Liver (tissue), 9 donors: ENCODE measurements around the gene KCNJ14. TPM values are rescaled to one million over a fixed set of nuclear protein-coding genes. Genes with fewer than 3 reads are reported as not detected.

Experiments
- DNase-seq: peaks from one replicate; pipeline ENCODE4 v3.0.0-alpha.2; 2017; ENCODE audit warnings: low spot score
- H3K27ac ChIP-seq, 2 donors: one replicate each; pipeline ENCODE4 v1.7.0; 2013; ENCODE audit warnings: inconsistent platforms in 2 of 2, low read length in 2 of 2, control low read depth in 1 of 2, low read depth in 1 of 2, mild to moderate bottlenecking in 1 of 2
- H3K27me3 ChIP-seq, 4 donors: one replicate each; pipeline versions ENCODE4 v1.6.1 to v1.7.0; 2013; ENCODE audit warnings: low read length in 3 of 4, inconsistent platforms in 1 of 4, mild to moderate bottlenecking in 1 of 4, moderate library complexity in 1 of 4; ENCODE audit not compliant: control insufficient read depth in 4 of 4, insufficient read depth in 4 of 4
- H3K36me3 ChIP-seq, 4 donors: one replicate each; pipeline versions ENCODE4 v1.6.1 to v1.7.0; 2013; ENCODE audit warnings: low read length in 3 of 4, mild to moderate bottlenecking in 3 of 4, low read depth in 1 of 4, moderate library complexity in 1 of 4; ENCODE audit not compliant: control insufficient read depth in 4 of 4, insufficient read depth in 3 of 4
- H3K4me1 ChIP-seq, 4 donors: one replicate each; pipeline versions ENCODE4 v1.6.1 to v1.7.0; 2013; ENCODE audit warnings: low read length in 3 of 4, mild to moderate bottlenecking in 3 of 4, moderate library complexity in 1 of 4; ENCODE audit not compliant: control insufficient read depth in 4 of 4, insufficient read depth in 4 of 4
- H3K4me3 ChIP-seq, 3 donors: one replicate each; pipeline versions ENCODE4 v1.6.1 to v1.7.0; 2013; ENCODE audit warnings: low read length in 3 of 3, control low read depth in 1 of 3, low read depth in 1 of 3, mild to moderate bottlenecking in 1 of 3
- H3K9ac ChIP-seq, 2 donors: one replicate each; pipeline ENCODE4 v1.7.0; 2013; ENCODE audit warnings: low read length in 2 of 2, mild to moderate bottlenecking in 2 of 2, moderate library complexity in 2 of 2, control low read depth in 1 of 2, low read depth in 1 of 2
- H3K9me3 ChIP-seq, 4 donors: one replicate each; pipeline versions ENCODE4 v1.6.1 to v1.7.0; 2013; ENCODE audit warnings: low read length in 3 of 4; ENCODE audit not compliant: control insufficient read depth in 4 of 4
- EGR1 ChIP-seq, 2 donors: IDR thresholded peaks; 2 replicates each; pipeline ENCODE4 v1.6.1; 2016 to 2018; ENCODE audit warnings: antibody characterized with exemption in 2 of 2, low read depth in 2 of 2
- FOXA1 ChIP-seq: IDR thresholded peaks from 2 replicates; pipeline ENCODE4 v1.6.1; 2016; ENCODE audit warnings: antibody characterized with exemption
- FOXA2 ChIP-seq: IDR thresholded peaks from 2 replicates; pipeline ENCODE4 v1.6.1; 2016; ENCODE audit warnings: antibody characterized with exemption
- GABPA ChIP-seq, 2 donors: IDR thresholded peaks in 1 of 2; conservative IDR thresholded peaks in 1 of 2; 2 replicates each; pipeline ENCODE4 v1.6.1; 2016; ENCODE audit warnings: antibody characterized with exemption in 2 of 2, mild to moderate bottlenecking in 1 of 2, moderate library complexity in 1 of 2
- HNF4A ChIP-seq, 2 donors: conservative IDR thresholded peaks; 2 replicates each; pipeline ENCODE4 v1.6.1; 2016; ENCODE audit warnings: antibody characterized with exemption in 2 of 2, mild to moderate bottlenecking in 2 of 2
- HNF4G ChIP-seq: IDR thresholded peaks from 2 replicates; pipeline ENCODE4 v1.6.1; 2016; ENCODE audit warnings: antibody characterized with exemption
- JUND ChIP-seq, 2 donors: IDR thresholded peaks; 2 replicates each; pipeline ENCODE4 v1.6.1; 2016; ENCODE audit warnings: antibody characterized with exemption in 2 of 2
- MAX ChIP-seq: IDR thresholded peaks from 2 replicates; pipeline ENCODE4 v1.6.1; 2016; ENCODE audit warnings: antibody characterized with exemption
- NR2F2 ChIP-seq: IDR thresholded peaks from 2 replicates; pipeline ENCODE4 v1.6.1; 2016; ENCODE audit warnings: antibody characterized with exemption
- RAD21 ChIP-seq, 2 donors: IDR thresholded peaks; 2 replicates each; pipeline ENCODE4 v1.6.1; 2016; ENCODE audit warnings: antibody characterized with exemption in 2 of 2, mild to moderate bottlenecking in 2 of 2
- REST ChIP-seq: IDR thresholded peaks from 2 replicates; pipeline ENCODE4 v1.6.1; 2016; ENCODE audit warnings: antibody characterized with exemption, mild to moderate bottlenecking
- RXRA ChIP-seq, 2 donors: IDR thresholded peaks; 2 replicates each; pipeline ENCODE4 v1.6.1; 2017 to 2018; ENCODE audit warnings: antibody characterized with exemption in 2 of 2, mild to moderate bottlenecking in 1 of 2
- SP1 ChIP-seq: IDR thresholded peaks from 2 replicates; pipeline ENCODE4 v1.6.1; 2018; ENCODE audit warnings: antibody characterized with exemption, mild to moderate bottlenecking
- TAF1 ChIP-seq: conservative IDR thresholded peaks from 2 replicates; pipeline ENCODE4 v1.6.1; 2016; ENCODE audit warnings: antibody characterized with exemption, mild to moderate bottlenecking
- YY1 ChIP-seq: IDR thresholded peaks from 2 replicates; pipeline ENCODE4 v1.6.1; 2016; ENCODE audit warnings: antibody characterized with exemption, mild to moderate bottlenecking
- ZBTB33 ChIP-seq: IDR thresholded peaks from 2 replicates; pipeline ENCODE4 v1.6.1; 2016; ENCODE audit warnings: antibody characterized with exemption
- WGBS: extraction: QIAGEN DNeasy Blood & Tissue Kit; methylation state at CpG from one replicate; pipeline ENCODE4 v1.1.7; 2013; 5-methylcytosine and 5-hydroxymethylcytosine counted together
- polyA plus RNA-seq, 2 donors: library from polyadenylated mRNA; stranded (reverse) in 1 of 2; unstranded in 1 of 2; fragments of 200-250 nt in 1 of 2; fragments of >200 nt in 1 of 2; fragmentation: Nextera tagmentation in 1 of 2; extraction: Ambion mirVana in 1 of 2; gene quantifications; one replicate each; pipeline versions ENCODE4 v1.2.1 to v1.2.3, GENCODE V29; 2013 to 2015
- total RNA-seq, 2 donors: library from RNA; depleted of rRNA; stranded (reverse); fragments of >200 nt; gene quantifications; one replicate each; pipeline ENCODE4 v1.2.3, GENCODE V29; 2014
- TF ChIP-seq, protein P1 (sequence below): IDR thresholded peaks from 2 replicates; pipeline ENCODE4 v1.6.1; 2016; ENCODE audit warnings: antibody characterized with exemption
- TF ChIP-seq, protein P2 (sequence below): fragments of 150-350 bp; IDR thresholded peaks from 2 replicates; pipeline ENCODE4 v1.5.1; 2017; ENCODE audit warnings: improper control_type of control experiment, low read depth, low read length; ENCODE audit not compliant: missing input control
- donor health status: healthy.
- donor health status: healthy.
- donor health status: healthy.
- donor health status: healthy.
- donor health status: healthy.

The KCNJ14 gene
- total and polyA plus RNA-seq, 4 donors = 0.06 to 0.92 (median 0.17) TPM

- Histone ChIP-seq H3K36me3 (peaks cover 18 to 52% (median 23%) of the 10 kb centered on the region in 4 donors), H3K27me3 (no peaks in the 10 kb centered on the region), H3K9me3 (no peaks in the 10 kb centered on the region), H3K4me1 (peaks cover 4 to 24% (median 15%) of the 10 kb centered on the region in 4 donors), H3K4me3 (no peak overlapping the region), H3K27ac (no peak overlapping the region), H3K9ac (no peak overlapping the region)
- WGBS = 94% methylated on average over 16 of the region's 16 CpGs
- TF ChIP-seq NR2F2 (no peak), JUND (IDR thresholded peaks at IDR 0.05) (no peak), YY1 (no peak), TAF1 (no peak), HNF4A (conservative IDR thresholded peaks at IDR 0.05) (no peak), REST (no peak), RXRA (IDR thresholded peaks at IDR 0.05) (no peak)
- TF ChIP-seq, protein P1, sequence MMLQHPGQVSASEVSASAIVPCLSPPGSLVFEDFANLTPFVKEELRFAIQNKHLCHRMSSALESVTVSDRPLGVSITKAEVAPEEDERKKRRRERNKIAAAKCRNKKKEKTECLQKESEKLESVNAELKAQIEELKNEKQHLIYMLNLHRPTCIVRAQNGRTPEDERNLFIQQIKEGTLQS = no peak
- DNase-seq = no peak
Observed at GRCh38 chr19:48474084-48474592, 18.8 kb downstream of the KCNJ14 start.

- no peaks in the 10 kb centered on the region for H3K9me3 ChIP-seq
- H3K27ac ChIP-seq = no peak overlapping the region
- no peak overlapping the region for H3K9ac ChIP-seq
- WGBS = 93% methylated on average over 17 of the region's 17 CpGs
- TF ChIP-seq RAD21 (IDR thresholded peaks at IDR 0.05) (no peak), TAF1 (no peak), GABPA (IDR thresholded peaks at IDR 0.05 in 1 of 2, conservative IDR thresholded peaks at IDR 0.05 in 1 of 2) (no peak), EGR1 (IDR thresholded peaks at IDR 0.05; ENCODE audit: low read depth in 2 of 2) (no peak), FOXA2 (no peak), FOXA1 (no peak), HNF4A (conservative IDR thresholded peaks at IDR 0.05) (no peak), YY1 (no peak), MAX (no peak), HNF4G (no peak), REST (no peak), NR2F2 (no peak), SP1 (no peak), ZBTB33 (no peak), RXRA (IDR thresholded peaks at IDR 0.05) (no peak), JUND (IDR thresholded peaks at IDR 0.05) (no peak)
- TF ChIP-seq, protein P2, sequence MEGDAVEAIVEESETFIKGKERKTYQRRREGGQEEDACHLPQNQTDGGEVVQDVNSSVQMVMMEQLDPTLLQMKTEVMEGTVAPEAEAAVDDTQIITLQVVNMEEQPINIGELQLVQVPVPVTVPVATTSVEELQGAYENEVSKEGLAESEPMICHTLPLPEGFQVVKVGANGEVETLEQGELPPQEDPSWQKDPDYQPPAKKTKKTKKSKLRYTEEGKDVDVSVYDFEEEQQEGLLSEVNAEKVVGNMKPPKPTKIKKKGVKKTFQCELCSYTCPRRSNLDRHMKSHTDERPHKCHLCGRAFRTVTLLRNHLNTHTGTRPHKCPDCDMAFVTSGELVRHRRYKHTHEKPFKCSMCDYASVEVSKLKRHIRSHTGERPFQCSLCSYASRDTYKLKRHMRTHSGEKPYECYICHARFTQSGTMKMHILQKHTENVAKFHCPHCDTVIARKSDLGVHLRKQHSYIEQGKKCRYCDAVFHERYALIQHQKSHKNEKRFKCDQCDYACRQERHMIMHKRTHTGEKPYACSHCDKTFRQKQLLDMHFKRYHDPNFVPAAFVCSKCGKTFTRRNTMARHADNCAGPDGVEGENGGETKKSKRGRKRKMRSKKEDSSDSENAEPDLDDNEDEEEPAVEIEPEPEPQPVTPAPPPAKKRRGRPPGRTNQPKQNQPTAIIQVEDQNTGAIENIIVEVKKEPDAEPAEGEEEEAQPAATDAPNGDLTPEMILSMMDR = no peak
- TF ChIP-seq, protein P1 = no peak
- no peaks in the 10 kb centered on the region for H3K27me3 ChIP-seq
- H3K4me1 ChIP-seq = peaks cover 0 to 23% (median 11%) of the 10 kb centered on the region in 4 donors
- H3K36me3 ChIP-seq = peaks cover 18 to 52% (median 23%) of the 10 kb centered on the region in 4 donors
- H3K4me3 ChIP-seq = no peak overlapping the region
- DNase-seq = no peak
Observed at GRCh38 chr19:48475369-48476068, 20.1 kb downstream of the KCNJ14 start.
